ENCODE measurements around the gene MED7. TPM values are rescaled to one million over a fixed set of nuclear protein-coding genes. Genes with fewer than 3 reads are reported as not detected.

The MED7 gene
- total RNA-seq, 6 experiments from 2014 or later: 3.5 to 6.1 (median 5.2) TPM

DNA sequence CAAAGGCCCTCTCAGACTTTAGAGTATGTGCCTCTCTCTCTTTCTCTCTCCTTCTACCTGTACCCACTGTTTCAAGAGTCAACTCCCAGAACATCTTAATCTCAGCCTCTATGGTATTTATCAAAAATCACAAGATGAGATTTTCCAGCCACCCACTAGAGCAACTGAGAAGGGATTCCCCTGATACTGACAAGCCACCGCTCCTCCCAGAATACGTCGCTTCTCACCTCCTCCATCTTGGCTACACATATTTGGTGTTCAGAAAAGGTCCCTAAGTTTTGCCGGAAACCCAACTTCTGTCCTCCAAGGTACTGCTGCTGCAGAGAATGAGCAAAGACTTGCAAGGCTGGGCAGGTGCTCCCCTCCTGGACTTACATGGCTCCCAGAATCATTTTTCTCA is 17.3 kb upstream of the MED7 start:
- H3K4me1 ChIP-seq: no peaks in the 10 kb centered on the region
- TF ChIP-seq POLR2A (IDR thresholded peaks at IDR 0.05): no peak
- TF ChIP-seq, protein P1, sequence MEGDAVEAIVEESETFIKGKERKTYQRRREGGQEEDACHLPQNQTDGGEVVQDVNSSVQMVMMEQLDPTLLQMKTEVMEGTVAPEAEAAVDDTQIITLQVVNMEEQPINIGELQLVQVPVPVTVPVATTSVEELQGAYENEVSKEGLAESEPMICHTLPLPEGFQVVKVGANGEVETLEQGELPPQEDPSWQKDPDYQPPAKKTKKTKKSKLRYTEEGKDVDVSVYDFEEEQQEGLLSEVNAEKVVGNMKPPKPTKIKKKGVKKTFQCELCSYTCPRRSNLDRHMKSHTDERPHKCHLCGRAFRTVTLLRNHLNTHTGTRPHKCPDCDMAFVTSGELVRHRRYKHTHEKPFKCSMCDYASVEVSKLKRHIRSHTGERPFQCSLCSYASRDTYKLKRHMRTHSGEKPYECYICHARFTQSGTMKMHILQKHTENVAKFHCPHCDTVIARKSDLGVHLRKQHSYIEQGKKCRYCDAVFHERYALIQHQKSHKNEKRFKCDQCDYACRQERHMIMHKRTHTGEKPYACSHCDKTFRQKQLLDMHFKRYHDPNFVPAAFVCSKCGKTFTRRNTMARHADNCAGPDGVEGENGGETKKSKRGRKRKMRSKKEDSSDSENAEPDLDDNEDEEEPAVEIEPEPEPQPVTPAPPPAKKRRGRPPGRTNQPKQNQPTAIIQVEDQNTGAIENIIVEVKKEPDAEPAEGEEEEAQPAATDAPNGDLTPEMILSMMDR (IDR thresholded peaks at IDR 0.05): no peak
- 75% methylated on average over 4 of the region's 4 CpGs for WGBS (ENCODE audit: insufficient coverage, low coverage, low lambda C conversion rate, missing lambda C conversion rate)
- H3K36me3 ChIP-seq: no peaks in the 10 kb centered on the region
- no peak overlapping the region for H3K4me3 ChIP-seq
- H3K9me3 ChIP-seq: no peaks in the 10 kb centered on the region
- no peaks in the 10 kb centered on the region for H3K27me3 ChIP-seq
- DNase-seq: no peak
- intact Hi-C loops (cut with DNase I): no loop called here
- no peak for ATAC-seq
- H3K27ac ChIP-seq: no peak overlapping the region

GRCh38 chr5:157159209-157159751 is 16.6 kb upstream of the MED7 start:
- intact Hi-C loops (cut with DNase I): no loop called here
- no peak for DNase-seq
- no peaks in the 10 kb centered on the region for H3K27me3 ChIP-seq
- no peak overlapping the region for H3K27ac ChIP-seq
- TF ChIP-seq POLR2A (IDR thresholded peaks at IDR 0.05): no peak
- TF ChIP-seq, protein P1 (IDR thresholded peaks at IDR 0.05): no peak
- no peaks in the 10 kb centered on the region for H3K4me1 ChIP-seq
- no peak for ATAC-seq
- H3K9me3 ChIP-seq: no peaks in the 10 kb centered on the region
- WGBS (ENCODE audit: insufficient coverage, low coverage, low lambda C conversion rate, missing lambda C conversion rate): 60% methylated on average over 5 of the region's 6 CpGs
- no peaks in the 10 kb centered on the region for H3K36me3 ChIP-seq
- no peak overlapping the region for H3K4me3 ChIP-seq

GRCh38 chr5:157157293-157157891 is 14.7 kb upstream of the MED7 start:
- H3K9me3 ChIP-seq: no peaks in the 10 kb centered on the region
- TF ChIP-seq, protein P1 (IDR thresholded peaks at IDR 0.05): no peak
- no peak for TF ChIP-seq POLR2A (IDR thresholded peaks at IDR 0.05)
- 17% methylated on average over 1 of the region's 1 CpG for WGBS (ENCODE audit: insufficient coverage, low coverage, low lambda C conversion rate, missing lambda C conversion rate)
- ATAC-seq: no peak
- no peak overlapping the region for H3K4me3 ChIP-seq
- H3K4me1 ChIP-seq: no peaks in the 10 kb centered on the region
- no peak for DNase-seq
- H3K27me3 ChIP-seq: no peaks in the 10 kb centered on the region
- intact Hi-C loops (cut with DNase I): no loop called here
- no peak overlapping the region for H3K27ac ChIP-seq
- H3K36me3 ChIP-seq: no peaks in the 10 kb centered on the region

GRCh38 chr5:157155297-157155696 is 12.6 kb upstream of the MED7 start:
- intact Hi-C loops (cut with DNase I): no loop called here
- H3K4me1 ChIP-seq: no peaks in the 10 kb centered on the region
- no peaks in the 10 kb centered on the region for H3K27me3 ChIP-seq
- H3K36me3 ChIP-seq: no peaks in the 10 kb centered on the region
- no peaks in the 10 kb centered on the region for H3K9me3 ChIP-seq
- no peak overlapping the region for H3K27ac ChIP-seq
- 63% methylated on average over 3 of the region's 3 CpGs for WGBS (ENCODE audit: insufficient coverage, low coverage, low lambda C conversion rate, missing lambda C conversion rate)
- TF ChIP-seq POLR2A (IDR thresholded peaks at IDR 0.05): no peak
- TF ChIP-seq, protein P1 (IDR thresholded peaks at IDR 0.05): no peak
- no peak for DNase-seq
- ATAC-seq: no peak
- no peak overlapping the region for H3K4me3 ChIP-seq

All from right lobe of liver (tissue), 6 donors.